Activated naive CD4-positive, alpha-beta T cell treated with anti-CD3 and anti-CD28 coated beads, Interleukin-2, amount 50 U/mL, for 72 hours (primary cell): ENCODE data around the gene PRDM15. TPM values are rescaled to one million over a fixed set of nuclear protein-coding genes. Genes with fewer than 3 reads are reported as not detected.

ENCODE experiments used
- ATAC-seq, 2 donors: fragments of 150-1000 bp; cut with Tn5 transposase; 2 replicates each; pipeline ENCODE4 v1.10.0; 2021; ENCODE audit warnings: mild to moderate bottlenecking in 2 of 2, moderate library complexity in 2 of 2
- DNase-seq, 2 donors: peaks; one replicate each; pipeline ENCODE4 v3.0.0; 2021 to 2022; ENCODE audit warnings: low spot score in 2 of 2
- H3K27ac Mint-ChIP-seq, 2 donors: one replicate each; pipeline ENCODE4 v1.8.0; 2022; ENCODE audit warnings: mild to moderate bottlenecking in 2 of 2, mixed read lengths in 2 of 2
- H3K36me3 Mint-ChIP-seq, 2 donors: one replicate each; pipeline ENCODE4 v1.8.0; 2022; ENCODE audit warnings: mixed read lengths in 2 of 2
- H3K9me3 Mint-ChIP-seq, 2 donors: one replicate each; pipeline ENCODE4 v1.8.0; 2022; ENCODE audit warnings: mixed read lengths in 2 of 2
- total RNA-seq, 2 donors: library from RNA; stranded (reverse); gene quantifications; one replicate each; pipeline ENCODE4 v1.2.3, GENCODE V29; 2022

PRDM15 gene, protein sequence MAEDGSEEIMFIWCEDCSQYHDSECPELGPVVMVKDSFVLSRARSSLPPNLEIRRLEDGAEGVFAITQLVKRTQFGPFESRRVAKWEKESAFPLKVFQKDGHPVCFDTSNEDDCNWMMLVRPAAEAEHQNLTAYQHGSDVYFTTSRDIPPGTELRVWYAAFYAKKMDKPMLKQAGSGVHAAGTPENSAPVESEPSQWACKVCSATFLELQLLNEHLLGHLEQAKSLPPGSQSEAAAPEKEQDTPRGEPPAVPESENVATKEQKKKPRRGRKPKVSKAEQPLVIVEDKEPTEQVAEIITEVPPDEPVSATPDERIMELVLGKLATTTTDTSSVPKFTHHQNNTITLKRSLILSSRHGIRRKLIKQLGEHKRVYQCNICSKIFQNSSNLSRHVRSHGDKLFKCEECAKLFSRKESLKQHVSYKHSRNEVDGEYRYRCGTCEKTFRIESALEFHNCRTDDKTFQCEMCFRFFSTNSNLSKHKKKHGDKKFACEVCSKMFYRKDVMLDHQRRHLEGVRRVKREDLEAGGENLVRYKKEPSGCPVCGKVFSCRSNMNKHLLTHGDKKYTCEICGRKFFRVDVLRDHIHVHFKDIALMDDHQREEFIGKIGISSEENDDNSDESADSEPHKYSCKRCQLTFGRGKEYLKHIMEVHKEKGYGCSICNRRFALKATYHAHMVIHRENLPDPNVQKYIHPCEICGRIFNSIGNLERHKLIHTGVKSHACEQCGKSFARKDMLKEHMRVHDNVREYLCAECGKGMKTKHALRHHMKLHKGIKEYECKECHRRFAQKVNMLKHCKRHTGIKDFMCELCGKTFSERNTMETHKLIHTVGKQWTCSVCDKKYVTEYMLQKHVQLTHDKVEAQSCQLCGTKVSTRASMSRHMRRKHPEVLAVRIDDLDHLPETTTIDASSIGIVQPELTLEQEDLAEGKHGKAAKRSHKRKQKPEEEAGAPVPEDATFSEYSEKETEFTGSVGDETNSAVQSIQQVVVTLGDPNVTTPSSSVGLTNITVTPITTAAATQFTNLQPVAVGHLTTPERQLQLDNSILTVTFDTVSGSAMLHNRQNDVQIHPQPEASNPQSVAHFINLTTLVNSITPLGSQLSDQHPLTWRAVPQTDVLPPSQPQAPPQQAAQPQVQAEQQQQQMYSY
- 10 to 100 TPM; 13.1 to 23.0 TPM for total RNA-seq

DNA sequence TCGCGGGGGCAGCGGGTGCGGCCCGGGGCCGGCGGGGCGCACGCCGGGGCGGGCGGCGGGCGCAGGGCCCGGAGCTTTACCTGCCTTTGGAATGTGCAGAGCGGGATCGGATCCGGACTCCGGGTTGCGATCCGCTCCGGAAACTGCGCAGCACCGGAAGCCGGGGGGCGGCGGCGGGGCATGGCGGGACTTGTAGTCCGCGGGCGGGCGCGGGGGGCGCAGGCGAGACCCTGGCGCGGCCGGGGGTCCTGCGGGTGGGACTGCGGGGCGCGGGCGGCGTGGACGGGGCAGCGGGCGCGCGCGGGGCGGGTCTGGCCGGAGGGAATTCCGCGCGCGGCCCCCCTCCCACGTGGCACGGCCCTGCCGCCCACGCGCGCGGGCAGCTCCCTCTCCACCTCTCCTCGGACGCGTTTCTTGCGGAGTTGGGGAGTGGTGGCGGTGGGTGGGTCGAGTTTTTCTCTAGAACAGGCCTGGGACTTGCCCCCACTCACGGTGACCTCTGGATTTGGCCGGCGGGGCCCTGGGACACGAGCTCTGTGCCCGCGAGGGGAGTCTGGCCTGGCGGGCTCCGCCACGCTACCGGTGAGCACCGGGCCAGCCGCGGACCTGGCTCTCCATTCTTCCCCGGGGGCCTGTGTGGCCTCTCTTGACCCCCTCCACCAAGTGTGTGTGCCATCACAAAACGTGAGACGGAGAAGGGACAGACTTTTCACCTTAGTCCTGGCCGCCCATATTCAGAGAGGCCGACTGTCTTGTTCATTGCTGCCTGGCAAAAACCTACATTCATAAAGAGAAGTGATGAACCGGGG is at the start of gene PRDM15:
Gene PRDM15 (minus strand): TSS at position 155 of the 809 bp plus-strand sequence. CDS start 18,981 bp downstream, outside the sequence.
- DNase-seq (peak; percentile 79 to 83), ATAC-seq (peak; percentile 83 to 84)
- Mint-ChIP-seq H3K9me3 (no peaks in the 10 kb centered on the region), H3K27ac (peak within 1 kb of the TSS; percentile 91 to 99), H3K36me3 (no peaks in the 10 kb centered on the region)

DNA sequence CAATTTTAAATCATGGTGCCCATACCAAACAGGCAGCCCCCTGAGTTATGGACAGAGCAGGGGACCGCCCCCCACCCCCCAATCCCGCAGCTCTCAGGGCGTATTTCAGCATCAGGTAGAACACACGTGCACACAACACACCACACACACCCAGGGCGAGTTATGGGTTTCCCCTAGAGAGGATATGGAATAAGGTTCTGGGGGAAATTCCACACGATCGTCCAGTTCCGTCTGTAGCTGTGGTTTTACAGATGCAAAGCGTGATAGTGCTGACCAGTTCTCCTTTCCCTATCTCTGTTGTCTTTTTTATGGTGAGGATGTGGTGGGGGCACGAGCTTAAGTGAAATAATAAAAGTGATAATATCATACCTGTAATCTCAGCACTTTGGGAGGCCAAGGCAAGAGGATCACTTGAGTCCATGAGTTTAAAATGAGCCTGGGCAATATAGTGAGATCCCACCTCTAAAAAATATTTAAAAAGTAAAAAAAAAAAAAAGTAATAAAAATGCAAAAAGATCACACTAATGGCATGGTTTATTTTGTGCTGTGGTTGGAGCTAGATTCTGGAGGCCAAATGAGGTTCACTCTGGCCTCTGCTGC is 49.6 kb upstream of the PRDM15 start:
- peaks cover 12 to 14% of the 10 kb centered on the region in 2 donors for H3K36me3 Mint-ChIP-seq
- no peak for DNase-seq
- peak overlapping the region in 1 of 2 donors; percentile 94 for H3K27ac Mint-ChIP-seq
- no peaks in the 10 kb centered on the region for H3K9me3 Mint-ChIP-seq
- peak in 1 of 2 donors; percentile 53 for ATAC-seq

DNA sequence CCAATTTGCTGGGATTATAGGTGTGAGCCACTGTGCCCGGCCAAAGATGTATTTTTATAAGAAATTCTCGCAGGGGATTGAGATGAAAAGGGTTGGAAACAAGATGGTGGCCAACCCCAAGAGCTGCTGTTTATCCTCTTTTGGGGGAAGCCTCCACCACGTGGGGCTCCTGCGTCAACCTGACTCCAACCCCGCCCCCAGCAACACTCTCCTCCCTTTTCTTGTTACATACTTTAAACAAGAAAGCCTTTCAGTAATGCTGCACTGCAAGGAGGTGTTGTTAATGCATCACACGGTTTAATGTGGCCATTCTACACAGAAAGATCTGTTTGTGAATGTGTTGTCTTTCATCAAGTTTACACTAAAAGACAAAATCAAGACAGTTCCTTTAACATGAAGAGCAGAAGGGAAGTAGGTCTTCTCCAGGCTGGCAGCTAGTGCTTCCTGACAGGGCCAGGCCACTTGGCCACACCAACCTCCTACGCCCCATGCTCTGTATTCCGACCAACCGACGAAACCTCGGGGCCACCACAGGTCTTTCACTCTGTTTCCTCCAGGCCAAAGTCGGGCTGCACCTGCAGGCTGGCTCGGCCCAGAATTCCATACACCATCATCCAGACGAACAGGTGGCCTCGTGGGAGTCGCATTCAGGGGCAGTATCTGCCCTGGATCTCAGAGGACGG is 48.7 kb upstream of the PRDM15 start:
- DNase-seq = no peak
- no peak for ATAC-seq
- Mint-ChIP-seq H3K27ac (peak overlapping the region; percentile 55 to 94), H3K9me3 (no peaks in the 10 kb centered on the region), H3K36me3 (peaks cover 12 to 14% of the 10 kb centered on the region in 2 donors)

DNA sequence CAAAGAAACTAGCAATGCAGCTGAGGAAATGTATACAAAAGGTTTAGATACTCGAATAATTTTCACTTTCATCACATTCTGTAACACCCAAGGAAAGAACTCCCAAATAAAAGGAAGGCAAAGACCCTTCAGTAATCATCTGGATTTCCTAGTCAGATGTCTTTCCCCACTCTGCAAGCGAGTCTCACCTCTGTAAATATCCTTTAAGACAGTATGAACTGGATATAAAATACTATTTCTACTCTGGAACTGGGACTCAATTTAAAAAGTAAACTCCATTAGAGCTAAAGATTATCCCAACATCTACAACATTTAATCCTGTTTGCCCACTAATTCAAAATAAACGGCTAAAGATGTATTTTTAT is 47.6 kb upstream of the PRDM15 start:
- Mint-ChIP-seq H3K36me3 (peaks cover 12 to 14% of the 10 kb centered on the region in 2 donors), H3K27ac (peak overlapping the region; percentile 94 to 98), H3K9me3 (no peaks in the 10 kb centered on the region)
- DNase-seq (no peak), ATAC-seq (no peak)

DNA sequence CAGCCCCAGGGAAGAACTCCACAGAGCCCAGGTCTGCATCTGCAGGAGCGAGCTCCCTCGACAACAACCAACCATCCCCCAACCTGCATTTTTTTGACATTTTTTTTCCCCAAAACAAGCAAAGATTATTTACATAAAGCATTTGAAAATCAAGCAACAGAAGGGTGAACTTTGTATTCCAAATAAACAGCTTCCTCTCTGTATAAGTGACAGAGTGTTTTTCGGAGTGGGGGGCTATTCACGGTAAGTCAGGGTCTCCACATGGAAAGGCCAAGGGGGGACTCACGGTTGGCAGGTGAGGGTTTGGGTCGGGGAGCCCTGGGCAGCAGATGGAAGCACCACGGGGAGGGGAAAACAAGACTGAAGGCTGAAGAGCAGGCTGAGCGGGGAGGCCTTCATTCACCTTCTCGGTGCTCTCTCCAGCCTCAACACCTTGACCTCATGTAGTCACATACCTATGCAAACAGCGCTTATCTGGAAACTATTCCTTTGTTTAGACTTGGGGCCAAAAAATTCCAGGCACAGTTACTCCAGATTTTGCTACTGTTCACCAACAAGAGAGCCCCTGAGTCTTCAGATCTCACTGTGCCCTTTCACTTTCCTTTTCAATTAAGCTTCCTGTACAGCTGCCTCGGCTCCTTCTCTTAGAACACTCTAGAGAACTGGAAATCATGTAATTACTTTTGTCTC is 47.1 kb upstream of the PRDM15 start:
- Mint-ChIP-seq H3K9me3 (no peaks in the 10 kb centered on the region), H3K36me3 (peaks cover 12 to 14% of the 10 kb centered on the region in 2 donors), H3K27ac (peak overlapping the region; percentile 94 to 98)
- ATAC-seq (peak; percentile 57 to 69), DNase-seq (peak in 1 of 2 donors; percentile 25)

DNA sequence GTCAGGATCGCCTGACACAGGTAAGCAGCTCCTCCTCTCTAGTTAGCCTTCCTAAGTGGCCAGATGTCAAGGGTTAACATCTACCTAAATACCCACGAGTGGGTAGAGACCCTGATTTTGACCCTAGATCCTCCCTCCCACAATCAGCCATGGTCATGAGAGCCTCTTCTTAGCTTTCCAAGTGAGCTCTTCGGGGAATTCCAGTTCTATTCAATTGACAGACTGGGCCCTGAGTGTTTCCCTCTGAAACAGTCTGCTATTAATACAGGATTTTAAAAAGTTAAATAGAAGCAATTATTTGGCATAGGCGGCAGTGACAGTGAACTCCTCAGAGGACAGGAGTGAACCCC is 46.6 kb upstream of the PRDM15 start:
- DNase-seq = no peak
- H3K27ac Mint-ChIP-seq = peak overlapping the region; percentile 94 to 98
- no peaks in the 10 kb centered on the region for H3K9me3 Mint-ChIP-seq
- no peak for ATAC-seq
- H3K36me3 Mint-ChIP-seq = peaks cover 14 to 15% of the 10 kb centered on the region in 2 donors

DNA sequence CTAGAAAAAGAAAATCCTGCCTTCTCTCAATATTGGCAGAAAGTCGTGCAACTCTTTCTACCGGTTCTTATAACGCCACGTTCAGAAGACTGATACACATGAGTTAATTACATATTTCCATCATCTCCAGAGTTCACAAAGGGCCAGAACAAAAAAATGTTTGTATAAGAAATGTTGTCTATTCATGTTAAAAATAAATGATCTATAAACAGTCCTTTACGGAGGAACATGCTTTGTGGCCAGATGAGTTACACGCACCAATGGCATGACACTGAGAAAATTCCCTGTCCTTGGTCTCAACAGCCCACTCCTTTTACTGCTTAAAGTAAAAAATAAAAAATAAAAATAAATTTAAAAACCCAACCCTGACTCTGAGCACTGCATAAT is 45.2 kb upstream of the PRDM15 start:
- no peak for ATAC-seq

DNA sequence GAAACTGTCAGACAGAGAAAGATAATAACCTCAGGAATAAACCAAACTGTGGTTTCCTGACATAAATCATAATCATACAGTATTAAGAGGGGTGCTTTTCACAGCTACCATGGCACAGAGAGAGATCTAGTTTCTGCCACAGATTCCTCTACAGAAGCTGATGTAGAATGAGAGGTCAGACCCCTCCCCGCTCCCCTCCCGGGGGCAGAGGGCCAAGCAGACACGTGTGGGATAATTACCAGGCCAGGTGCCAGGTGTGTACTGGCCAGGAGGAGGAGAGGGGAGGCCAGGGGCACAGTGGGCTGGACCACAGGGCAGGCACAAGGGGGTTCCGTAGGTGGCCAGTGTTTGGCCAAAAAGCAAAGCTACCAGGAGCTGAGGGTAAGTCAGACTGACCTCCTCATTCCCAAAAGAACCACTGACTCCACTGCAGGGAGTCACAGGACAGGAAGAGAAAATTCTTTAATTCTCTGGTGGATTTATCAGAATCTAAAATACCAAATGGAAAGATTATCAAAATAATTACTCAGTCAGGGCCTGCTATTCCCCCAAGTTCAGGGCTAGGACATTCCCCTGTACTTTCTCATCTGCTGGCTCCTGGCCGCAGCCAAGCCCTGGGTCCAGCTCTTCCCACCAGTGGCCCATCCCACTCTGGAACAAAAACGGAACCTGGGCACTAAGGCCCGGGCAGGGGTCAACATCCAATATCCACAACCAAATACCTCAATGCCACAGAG is 44.7 kb upstream of the PRDM15 start:
- Mint-ChIP-seq H3K9me3 (no peaks in the 10 kb centered on the region), H3K36me3 (peaks cover 14 to 19% of the 10 kb centered on the region in 2 donors), H3K27ac (peak overlapping the region; percentile 83 to 96)
- peak; percentile 70 to 71 for ATAC-seq
- DNase-seq = peak in 1 of 2 donors; percentile 28

More for the DNA sequence above, 45.2 kb upstream of the PRDM15 start:
- DNase-seq = no peak
- Mint-ChIP-seq H3K9me3 (no peaks in the 10 kb centered on the region), H3K27ac (peak overlapping the region in 1 of 2 donors; percentile 83), H3K36me3 (peaks cover 14 to 19% of the 10 kb centered on the region in 2 donors)

DNA sequence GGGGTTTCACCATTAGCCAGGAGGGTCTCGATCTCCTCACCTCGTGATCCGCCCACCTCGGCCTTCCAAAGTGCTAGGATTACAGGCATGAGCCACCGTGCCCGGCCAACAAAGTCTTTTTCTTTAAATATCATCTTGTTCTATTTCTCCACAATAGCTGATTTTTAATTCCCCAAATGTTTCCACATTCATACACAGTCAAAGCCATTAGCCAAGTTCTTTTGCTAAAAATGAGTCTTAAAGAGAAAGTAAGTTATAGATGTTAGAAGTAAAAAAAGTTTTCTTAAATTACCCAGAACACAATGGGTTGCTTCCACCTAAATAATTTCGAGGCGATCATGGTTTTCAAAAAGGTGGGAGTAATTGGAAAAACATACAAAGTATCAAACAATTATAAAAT is 44.0 kb upstream of the PRDM15 start:
- H3K9me3 Mint-ChIP-seq = no peaks in the 10 kb centered on the region
- ATAC-seq (no peak), DNase-seq (no peak)
- H3K36me3 Mint-ChIP-seq = peaks cover 14 to 19% of the 10 kb centered on the region in 2 donors
- H3K27ac Mint-ChIP-seq = peak overlapping the region; percentile 83 to 96

DNA sequence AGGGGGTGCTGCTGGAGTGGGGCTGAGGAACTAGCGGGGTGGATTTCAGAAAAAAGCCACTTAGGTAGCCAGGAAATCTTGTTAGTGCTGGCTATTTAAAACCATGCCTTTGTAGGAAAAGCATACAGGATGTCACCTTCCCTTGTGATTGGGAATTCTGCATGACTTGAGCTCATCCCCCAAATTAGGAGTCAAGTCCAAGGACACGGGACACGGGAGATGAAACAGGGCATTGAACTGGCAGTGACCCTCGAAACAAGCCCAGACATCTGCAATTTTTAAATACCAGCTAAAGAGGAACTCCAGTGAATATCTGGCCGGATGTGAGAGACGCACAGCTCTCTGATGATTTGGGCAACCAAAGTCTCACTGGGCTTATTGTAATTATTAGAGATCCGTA is 41.9 kb upstream of the PRDM15 start:
- no peaks in the 10 kb centered on the region for H3K9me3 Mint-ChIP-seq
- peaks cover 6 to 13% of the 10 kb centered on the region in 2 donors for H3K36me3 Mint-ChIP-seq
- no peak for DNase-seq
- no peak for ATAC-seq
- no peak overlapping the region for H3K27ac Mint-ChIP-seq

DNA sequence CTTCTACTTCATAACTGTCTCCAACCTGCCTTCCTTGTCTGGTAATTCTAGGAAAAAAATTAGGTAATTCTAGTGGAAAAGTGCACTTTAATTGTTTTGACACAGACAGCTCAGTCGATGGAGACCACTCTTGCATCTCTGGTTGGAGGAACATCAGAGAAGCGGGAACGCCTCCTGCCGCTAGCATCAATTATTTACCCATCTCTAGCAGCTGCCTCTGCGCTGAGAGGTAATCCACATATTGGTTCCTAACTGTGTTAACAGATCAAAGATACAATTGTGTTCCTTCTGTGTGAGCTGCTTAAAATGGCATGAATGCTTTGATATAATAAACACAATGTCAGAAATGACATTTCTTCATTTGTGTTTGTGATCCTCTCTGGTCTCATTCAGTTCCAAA is 41.3 kb upstream of the PRDM15 start:
- Mint-ChIP-seq H3K27ac (no peak overlapping the region), H3K9me3 (no peaks in the 10 kb centered on the region)
- no peak for ATAC-seq

DNA sequence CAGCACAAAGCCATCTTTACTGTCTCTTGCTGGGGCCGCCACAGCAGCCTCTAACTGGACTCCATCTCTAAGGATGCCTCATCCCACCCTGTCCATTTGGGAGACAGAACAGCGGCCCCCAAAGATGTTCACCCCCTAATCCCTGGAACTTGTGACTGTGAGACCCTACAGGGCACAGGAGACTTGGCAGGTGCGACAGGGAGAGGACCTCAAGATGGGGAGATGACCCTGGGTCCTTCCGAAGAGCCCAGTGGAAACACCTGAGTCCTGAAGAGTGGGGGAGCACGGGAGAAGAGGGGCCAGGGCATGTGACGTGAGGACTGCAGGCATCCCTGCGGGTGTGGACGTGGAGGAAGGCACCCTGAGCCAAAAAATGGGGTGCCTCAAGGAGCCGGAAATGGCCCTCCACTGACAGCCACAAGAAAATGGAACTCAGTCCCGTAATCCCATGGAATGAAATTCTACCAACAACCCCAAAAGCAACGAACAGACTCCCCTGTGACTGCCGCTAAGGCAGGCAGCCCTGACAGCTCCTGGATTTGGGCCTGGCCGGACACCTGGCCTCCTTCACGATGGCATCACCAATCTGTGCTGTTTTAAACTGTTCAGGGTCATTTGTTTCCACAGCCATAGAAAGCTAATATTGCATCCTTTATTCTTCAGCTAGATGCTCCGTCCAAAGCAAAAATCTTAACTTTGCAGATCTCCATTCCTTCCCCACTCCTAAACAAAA is 40.7 kb upstream of the PRDM15 start:
- no peak for DNase-seq
- Mint-ChIP-seq H3K36me3 (peaks cover 5 to 7% of the 10 kb centered on the region in 2 donors), H3K9me3 (no peaks in the 10 kb centered on the region), H3K27ac (no peak overlapping the region)
- ATAC-seq = no peak

More for the DNA sequence above, 41.3 kb upstream of the PRDM15 start:
- H3K36me3 Mint-ChIP-seq = peaks cover 5 to 7% of the 10 kb centered on the region in 2 donors
- no peak for DNase-seq

DNA sequence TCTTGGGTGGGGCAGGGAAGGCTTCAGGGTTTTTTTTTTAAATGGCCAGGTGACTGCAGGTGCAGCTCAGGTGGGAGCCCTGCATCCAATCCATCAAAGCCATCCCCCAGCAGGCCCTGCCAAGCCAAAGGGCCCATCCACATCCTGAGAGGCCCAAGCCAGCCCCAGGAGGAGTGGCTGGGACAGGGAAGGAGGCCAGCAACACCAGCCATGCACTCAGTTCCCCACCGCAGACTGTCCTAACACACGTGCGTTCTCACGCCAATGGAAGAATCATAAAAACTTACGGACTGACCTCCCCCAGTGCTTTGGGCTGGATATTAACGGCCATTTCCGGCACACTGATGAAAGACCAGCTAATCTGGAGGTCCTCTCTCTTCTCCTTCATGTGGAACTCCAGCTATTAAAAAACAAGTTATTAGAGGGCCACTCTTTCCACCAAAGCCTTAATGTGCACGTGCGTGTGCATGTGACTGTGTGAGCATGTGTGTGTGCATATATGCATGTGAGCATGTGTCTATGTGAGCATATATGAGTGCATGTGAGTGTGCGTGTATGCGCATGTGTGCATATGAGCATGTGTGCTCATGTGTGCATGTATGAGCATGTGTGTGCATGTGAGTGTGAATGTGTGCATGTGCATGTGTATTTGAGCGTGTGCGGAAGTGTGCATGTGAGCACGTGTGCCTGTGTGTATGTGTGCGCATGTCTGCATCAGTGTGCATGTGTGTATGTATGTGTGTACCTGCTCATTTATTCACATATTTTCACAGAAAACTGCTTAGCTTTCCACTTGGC is 39.6 kb upstream of the PRDM15 start:
- Mint-ChIP-seq H3K27ac (no peak overlapping the region), H3K9me3 (no peaks in the 10 kb centered on the region), H3K36me3 (peaks cover 5 to 7% of the 10 kb centered on the region in 2 donors)
- DNase-seq = no peak
- no peak for ATAC-seq
